NT2/D1 (cell line): Measurements from ENCODE around the gene EXOC1L.

ENCODE experiments used
- YY1 ChIP-seq: IDR thresholded peaks from 2 replicates; pipeline ENCODE4 v1.6.1; 2011; ENCODE audit not compliant: insufficient read length, insufficient read depth
- ZNF274 ChIP-seq: IDR thresholded peaks from 2 replicates; pipeline ENCODE4 v1.6.1; 2011; ENCODE audit warnings: mild to moderate bottlenecking, low read depth, low read length

GRCh38 chr4:55859711-55860110 is 40.1 kb downstream of the EXOC1L start:
- no peak for TF ChIP-seq ZNF274
- no peak for TF ChIP-seq YY1
